ENCODE measurements around the gene ACTRT2.

Gene ACTRT2

GRCh38 chr1:3003039-3003940 is 18.0 kb upstream of the ACTRT2 start:
- DNase-seq (ENCODE audit: low spot score), result no peak

- DNase-seq (ENCODE audit: low spot score), result no peak
These were observed 17.4 kb upstream of the ACTRT2 start for GRCh38 chr1:3003941-3004270.

GRCh38 chr1:3004285-3005205 is 16.7 kb upstream of the ACTRT2 start:
- DNase-seq (ENCODE audit: low spot score), result no peak

- no peak for DNase-seq (ENCODE audit: low spot score)
These were observed 15.5 kb upstream of the ACTRT2 start for GRCh38 chr1:3005771-3006170.

GRCh38 chr1:3007298-3008147 is 13.7 kb upstream of the ACTRT2 start:
- no peak for DNase-seq (ENCODE audit: low spot score)

- no peak for DNase-seq (ENCODE audit: low spot score)
These were observed 12.2 kb upstream of the ACTRT2 start for GRCh38 chr1:3009021-3009420.

GRCh38 chr1:3009556-3009955 is 11.7 kb upstream of the ACTRT2 start:
- no peak for DNase-seq (ENCODE audit: low spot score)

- DNase-seq (ENCODE audit: low spot score), result no peak
These were observed 10.1 kb upstream of the ACTRT2 start for GRCh38 chr1:3011127-3011526.

- peak; percentile 56 for DNase-seq (ENCODE audit: low spot score)
These were observed 9.4 kb upstream of the ACTRT2 start for GRCh38 chr1:3011631-3012455.

- peak; percentile 67 for DNase-seq (ENCODE audit: low spot score)
These were observed 8.6 kb upstream of the ACTRT2 start for GRCh38 chr1:3012456-3013291.

- no peak for DNase-seq (ENCODE audit: low spot score)
These were observed 7.8 kb upstream of the ACTRT2 start for GRCh38 chr1:3013371-3014049.

- DNase-seq (ENCODE audit: low spot score), result no peak
These were observed 7.2 kb upstream of the ACTRT2 start for GRCh38 chr1:3014050-3014440.

GRCh38 chr1:3014443-3015268 is 6.6 kb upstream of the ACTRT2 start:
- DNase-seq (ENCODE audit: low spot score), result no peak

- DNase-seq (ENCODE audit: low spot score), result no peak
These were observed 6.0 kb upstream of the ACTRT2 start for GRCh38 chr1:3015269-3015635.

GRCh38 chr1:3015744-3016143 is 5.5 kb upstream of the ACTRT2 start:
- DNase-seq (ENCODE audit: low spot score), result no peak

GRCh38 chr1:3016641-3017439 is 4.4 kb upstream of the ACTRT2 start:
- DNase-seq (ENCODE audit: low spot score), result no peak

- DNase-seq (ENCODE audit: low spot score), result no peak
These were observed 3.7 kb upstream of the ACTRT2 start for GRCh38 chr1:3017440-3018050.

- DNase-seq (ENCODE audit: low spot score), result no peak
These were observed 3.2 kb upstream of the ACTRT2 start for GRCh38 chr1:3018051-3018471.
